Endothelial cell of umbilical vein (primary cell): ENCODE data around the gene ROPN1L. TPM values are rescaled to one million over a fixed set of nuclear protein-coding genes. Genes with fewer than 3 reads are reported as not detected.
A peak's percentile ranks its signal among the peaks of the same experiment; 100 is the strongest.

Experiments used
- BruUV-seq: library from RNA; stranded (reverse); fragments of 400-500 nt; replicated peaks from 2 replicates; lab custom pipeline; 2021; lab: Mats Ljungman, UMichigan
- CTCF ChIA-PET: fragments of 300-600, 350-600 bp; sonication (Branson Sonifier 250); formaldehyde crosslinking; loops from one replicate; lab custom pipeline; 2021; ENCODE audit warnings: antibody characterized with exemption, inconsistent platforms; lab: Charles Lee
- POLR2A ChIA-PET: fragments of 300-600, 350-600 bp; sonication (Branson Sonifier 250); formaldehyde crosslinking; loops from one replicate; lab custom pipeline; 2021; ENCODE audit warnings: antibody characterized with exemption, inconsistent platforms; lab: Charles Lee
- DNase-seq: peaks from one replicate; pipeline ENCODE4 v3.0.0-alpha.2; 2011; ENCODE audit warnings: low read depth, low spot score
- FAIRE-seq: peaks from 2 replicates; lab custom pipeline; 2011; peaks lifted over from hg19 to GRCh38; lab: Jason Lieb, UNC
- H2AFZ ChIP-seq: 2 replicates; pipeline ENCODE4 v1.6.0; 2012; ENCODE audit warnings: low read depth, low read length, control low read depth, inconsistent platforms
- H3K27ac ChIP-seq: 2 replicates; pipeline ENCODE4 v1.5.1; 2011; ENCODE audit warnings: low read depth, mild to moderate bottlenecking, control low read depth, low read length, moderate library complexity; ENCODE audit not compliant: insufficient read depth
- H3K27me3 ChIP-seq, 2 experiments: 2 replicates each; pipeline versions ENCODE4 v1.6.0 to v1.6.1; 2011; ENCODE audit warnings: low read length in 2 of 2, mixed read lengths in 1 of 2; ENCODE audit not compliant: control insufficient read depth in 2 of 2, insufficient read depth in 2 of 2
- H3K36me3 ChIP-seq, 2 experiments: 2 replicates in 1 of 2; 3 replicates in 1 of 2; pipeline ENCODE4 v1.5.1; 2011; ENCODE audit warnings: low read length in 2 of 2, mild to moderate bottlenecking in 1 of 2, moderate library complexity in 1 of 2; ENCODE audit not compliant: control insufficient read depth in 2 of 2, insufficient read depth in 2 of 2; ENCODE audit errors: extremely low read depth in 1 of 2
- H3K4me1 ChIP-seq: 3 replicates; pipeline ENCODE4 v1.5.1; 2011; ENCODE audit warnings: mild to moderate bottlenecking, low read length; ENCODE audit not compliant: control insufficient read depth, insufficient read depth; ENCODE audit errors: extremely low read depth
- H3K4me2 ChIP-seq: 2 replicates; pipeline ENCODE4 v1.6.1; 2011; ENCODE audit warnings: low read length, control low read depth, mixed read lengths; ENCODE audit not compliant: insufficient read depth
- H3K4me3 ChIP-seq, 3 experiments: fragments of 200-600 bp in 1 of 3; sonication (generic), shearing (Covaris generic) in 1 of 3; replicated peaks in 1 of 3; 2 replicates each; pipeline ENCODE4 v1.5.1; 2011 to 2016; ENCODE audit warnings: control low read depth in 3 of 3, low read length in 3 of 3, mild to moderate bottlenecking in 2 of 3, inconsistent platforms in 1 of 3, low read depth in 1 of 3, moderate library complexity in 1 of 3; ENCODE audit not compliant: insufficient read depth in 1 of 3
- H3K79me2 ChIP-seq: 2 replicates; pipeline ENCODE4 v1.6.0; 2012; ENCODE audit warnings: low read length, inconsistent platforms; ENCODE audit not compliant: control insufficient read depth, insufficient read depth
- H3K9ac ChIP-seq: replicated peaks from 2 replicates; pipeline ENCODE3; 2011; ENCODE audit warnings: low read length, control low read depth; ENCODE audit not compliant: insufficient read depth; ENCODE audit errors: extremely low read depth
- H3K9me1 ChIP-seq: replicated peaks from 3 replicates; pipeline ENCODE4 v1.6.0; 2011; ENCODE audit warnings: mild to moderate bottlenecking, low read length; ENCODE audit not compliant: control insufficient read depth, insufficient read depth; ENCODE audit errors: extremely low read depth
- H3K9me3 ChIP-seq: replicated peaks from 2 replicates; pipeline ENCODE4 v1.5.1; 2012; ENCODE audit warnings: low read length, inconsistent platforms; ENCODE audit not compliant: control insufficient read depth, insufficient read depth
- H4K20me1 ChIP-seq: replicated peaks from 2 replicates; pipeline ENCODE3; 2011; ENCODE audit warnings: mild to moderate bottlenecking, low read length; ENCODE audit not compliant: control insufficient read depth, insufficient read depth; ENCODE audit errors: extremely low read depth
- CTCF ChIP-seq, 2 donors: IDR thresholded peaks; 1 replicate in 1 of 2; 2 replicates in 1 of 2; pipeline ENCODE4 v1.5.1; 2011; ENCODE audit warnings: low read length in 2 of 2, mild to moderate bottlenecking in 2 of 2, moderate library complexity in 2 of 2, control low read depth in 1 of 2, inconsistent platforms in 1 of 2, low read depth in 1 of 2; ENCODE audit not compliant: insufficient read depth in 1 of 2; ENCODE audit errors: extremely low read depth in 1 of 2
- EZH2 ChIP-seq: IDR thresholded peaks from 2 replicates; pipeline ENCODE4 v1.6.1; 2012; ENCODE audit warnings: borderline replicate concordance, low read depth, mild to moderate bottlenecking, moderate library complexity, low read length, inconsistent platforms; ENCODE audit not compliant: severe bottlenecking
- FOS ChIP-seq: IDR thresholded peaks from 2 replicates; pipeline ENCODE4 v1.6.1; 2011; ENCODE audit warnings: mild to moderate bottlenecking, low read length, moderate library complexity, borderline replicate concordance; ENCODE audit not compliant: insufficient read depth
- GATA2 ChIP-seq: IDR thresholded peaks from 2 replicates; pipeline ENCODE4 v1.7.0; 2011; ENCODE audit warnings: low read depth, mild to moderate bottlenecking, moderate library complexity, mixed read lengths, low read length; ENCODE audit not compliant: insufficient read length, insufficient read depth
- JUN ChIP-seq: IDR thresholded peaks from 2 replicates; pipeline ENCODE4 v1.6.1; 2011; ENCODE audit warnings: borderline replicate concordance, low read depth; ENCODE audit not compliant: insufficient read length, insufficient read depth
- MAX ChIP-seq: IDR thresholded peaks from 2 replicates; pipeline ENCODE4 v1.6.1; 2011; ENCODE audit not compliant: insufficient read depth, insufficient read length
- dilution Hi-C: fragments of 300-500 bp; cut with MboI; formaldehyde crosslinking; loops from one replicate; pipeline ENCODE4 v1.15.0; 2019; ENCODE audit warnings: low sequenced_read_pairs; ENCODE audit not compliant: extremely low pct_ligation_motif_present
- intact Hi-C: fragments of 100-400 bp; cut with micrococcal nuclease; formaldehyde crosslinking; loops from one replicate; pipeline ENCODE4 v1.10.0; 2022
- polyA plus RNA-seq, 4 experiments: library from polyadenylated mRNA; depleted of rRNA in 3 of 4; stranded (reverse) in 3 of 4; unstranded in 1 of 4; fragments of >200 nt; gene quantifications; 2 replicates each; pipeline versions ENCODE4 v1.2.1 to v1.2.3, GENCODE V29; 2011 to 2012; ENCODE audit warnings: missing spikeins in 1 of 4
- total RNA-seq: library from RNA; stranded (reverse); gene quantifications from 2 replicates; pipeline ENCODE4 v1.2.3, GENCODE V29; 2021

Gene ROPN1L
- total and polyA plus RNA-seq, 2 donors (not counting 3 experiments of a cell fraction or from before 2014, with no cell fraction given), result 0.30 to 0.60 TPM

GRCh38 chr5:10421896-10422691 is 19.6 kb upstream of the ROPN1L start:
- no peaks in the 10 kb centered on the region for H3K9me1 ChIP-seq
- DNase-seq, result peak; percentile 82
- peaks cover 16 to 24% of the 10 kb centered on the region in 2 experiments for H3K36me3 ChIP-seq
- no TSS peak for BruUV-seq
- no peaks in the 10 kb centered on the region for H3K9me3 ChIP-seq
- intact Hi-C loops, result loop anchor here (2.0 kb wide), 1 partner anchor 69 kb away; the partner anchor contains the start of gene MARCHF6
- no peaks in the 10 kb centered on the region for H3K79me2 ChIP-seq
- ChIA-PET CTCF (interaction anchor here (0.7 to 8.2 kb wide), 4 partner anchors 19 to 205 kb away, joined by 3 to 87 read pairs (median 8); no protein-coding TSS in a partner anchor), POLR2A (no interaction called here)
- peak overlapping the region in 1 of 3 experiments; percentile 30 for H3K4me3 ChIP-seq
- no peak for TF ChIP-seq JUN
- no peak for TF ChIP-seq FOS
- TF ChIP-seq GATA2, result peak; percentile 70
- TF ChIP-seq CTCF (IDR thresholded peaks at IDR 0.05; ENCODE audit: extremely low read depth in 1 of 2, insufficient read depth in 1 of 2, low read depth in 1 of 2, low read length in 2 of 2), result no peak
- TF ChIP-seq MAX, result peak; percentile 27
- no peak for TF ChIP-seq EZH2
- no peak overlapping the region for H2AFZ ChIP-seq
- no peaks in the 10 kb centered on the region for H3K27me3 ChIP-seq
- H3K4me1 ChIP-seq, result peaks cover 29% of the 10 kb centered on the region
- H4K20me1 ChIP-seq, result no peaks in the 10 kb centered on the region
- H3K4me2 ChIP-seq, result peak overlapping the region; percentile 77
- dilution Hi-C loops, result loop anchor here (25.0 kb wide), 1 partner anchor 160 kb away; the partner anchor contains the start of gene CCT5
- H3K27ac ChIP-seq, result peak overlapping the region; percentile 44
- peak overlapping the region; percentile 7 for H3K9ac ChIP-seq
- peak; percentile 78 for FAIRE-seq
